ENCODE results near the gene WASF3. TPM values are rescaled to one million over a fixed set of nuclear protein-coding genes. Genes with fewer than 3 reads are reported as not detected.

Gene WASF3
- total and polyA plus RNA-seq, 2 of the 13 experiments (the other 11 are each of a cell fraction or from before 2014, with no cell fraction given): 10.4 to 17.2 TPM

- FAIRE-seq: no peak
- POLR2A ChIA-PET: no interaction called here
- TF ChIP-seq CEBPZ (IDR thresholded peaks at IDR 0.05; ENCODE audit: low read length) (no peak), ZFP62 (CRISPR knock-in tag; IDR thresholded peaks at IDR 0.05) (no peak), USF2 (IDR thresholded peaks at IDR 0.05; ENCODE audit: low read depth, low read length) (no peak), USF2 (CRISPR knock-in tag; IDR thresholded peaks at IDR 0.05; ENCODE audit: borderline replicate concordance) (no peak), ZNF687 (CRISPR knock-in tag; IDR thresholded peaks at IDR 0.05) (no peak), MXD3 (CRISPR knock-in tag; IDR thresholded peaks at IDR 0.05) (no peak), NRL (CRISPR knock-in tag; IDR thresholded peaks at IDR 0.05; ENCODE audit: borderline replicate concordance) (no peak), MTF1 (CRISPR knock-in tag; IDR thresholded peaks at IDR 0.05) (no peak), AHR (CRISPR knock-in tag; IDR thresholded peaks at IDR 0.05) (no peak), ZSCAN22 (CRISPR knock-in tag; IDR thresholded peaks at IDR 0.05) (no peak), ELF1 (CRISPR knock-in tag; IDR thresholded peaks at IDR 0.05) (no peak), ZNF546 (CRISPR knock-in tag; conservative IDR thresholded peaks at IDR 0.05) (no peak)
Measured at GRCh38 chr13:26525528-26525927, 32.0 kb upstream of the WASF3 start.

More at GRCh38 chr13:26525528-26525927, 32.0 kb upstream of the WASF3 start:
- Histone ChIP-seq H2AFZ (ENCODE audit: low read length) (no peak overlapping the region), H3K9ac (ENCODE audit: insufficient read depth, low read depth, low read length) (no peak overlapping the region), H3K9me3 (ENCODE audit: low read length) (no peaks in the 10 kb centered on the region), H3K4me2 (ENCODE audit: low read depth, low read length) (no peak overlapping the region), H3K27me3 (ENCODE audit: control insufficient read depth in 1 of 2, insufficient read depth in 2 of 2, low read length in 2 of 2) (no peaks in the 10 kb centered on the region), H3K4me1 (ENCODE audit: insufficient read depth, low read length) (no peaks in the 10 kb centered on the region), H3K36me3 (replicated peaks in 1 of 2; ENCODE audit: control insufficient read depth in 1 of 2, insufficient read depth in 2 of 2, low read length in 2 of 2) (no peaks in the 10 kb centered on the region), H4K20me1 (ENCODE audit: insufficient read depth, low read length) (no peaks in the 10 kb centered on the region), H3K79me2 (ENCODE audit: insufficient read depth, low read length) (no peaks in the 10 kb centered on the region), H3K4me3 (replicated peaks in 1 of 3; ENCODE audit: insufficient read depth in 1 of 3, low read depth in 2 of 3, low read length in 3 of 3) (no peak overlapping the region), H3K27ac (ENCODE audit: extremely low read length, insufficient read depth, low read length) (no peak overlapping the region)
- intact Hi-C loops (cut with micrococcal nuclease; ENCODE audit: unreplicated experiment) (no loop called here), in situ Hi-C loops (cut with HindIII; ENCODE audit: extremely low pct_ligation_motif_present, low pct_unique_long_range_greater_than_20kb) (no loop called here)
- no peak for ATAC-seq
- no TSS peak for BruUV-seq (replicated peaks)
- DNase-seq (ENCODE audit: low spot score): no peak
- CTCF ChIA-PET (ENCODE audit: low intra/inter-chr PET ratio, low total read pairs): no interaction called here

All from HepG2 (cell line).